Measurements from ENCODE around the gene SCAP. TPM values are rescaled to one million over a fixed set of nuclear protein-coding genes. Genes with fewer than 3 reads are reported as not detected.

The SCAP gene
- total RNA-seq = 10 to 100 TPM; 57.5 to 60.7 TPM

- H3K4me1 Mint-ChIP-seq (ENCODE audit: low read depth) = peaks cover 31% of the 10 kb centered on the region
- ATAC-seq = peak; percentile 93
- H3K27me3 Mint-ChIP-seq (ENCODE audit: low read depth) = no peaks in the 10 kb centered on the region
- CTCF ChIA-PET = interaction anchor here (0.7 to 4.8 kb wide), 13 partner anchors 9 to 325 kb away, joined by 3 to 100 read pairs (median 4); partner anchors contain the start of genes ELP6 and PTPN23
- no peaks in the 10 kb centered on the region for H3K9me3 Mint-ChIP-seq (ENCODE audit: insufficient read depth)
- H3K4me3 Mint-ChIP-seq = peak within 1 kb of the TSS; percentile 93
- peaks cover 4% of the 10 kb centered on the region for H3K36me3 Mint-ChIP-seq (ENCODE audit: low read depth)
- POLR2A ChIA-PET = interaction anchor here (0.7 to 1.5 kb wide), 9 partner anchors 35 to 306 kb away, joined by 3 to 10 read pairs (median 3); partner anchors contain the start of genes ELP6, PTPN23 and SMARCC1
- peak; percentile 96 for DNase-seq
- peak within 1 kb of the TSS; percentile 87 for H3K27ac Mint-ChIP-seq
These were observed at the start of gene SCAP for GRCh38 chr3:47475570-47476329. SCAP (minus strand) TSS chr3:47475941; CDS start chr3:47442993, 32,948 bp downstream.

GRCh38 chr3:47523310-47524073 lies 47.8 kb upstream of the SCAP start:
- ChIA-PET POLR2A (interaction anchor here (1.2 to 2.0 kb wide), 2 partner anchors 10 to 265 kb away, joined by 3 to 7 read pairs; partner anchors contain the start of gene ELP6), CTCF (interaction anchor here (1.0 to 3.6 kb wide), 8 partner anchors 7 to 301 kb away, joined by 3 to 42 read pairs (median 8); no protein-coding TSS in a partner anchor)
- Mint-ChIP-seq H3K4me3 (no peak overlapping the region), H3K9me3 (ENCODE audit: insufficient read depth) (peaks cover 5% of the 10 kb centered on the region), H3K4me1 (ENCODE audit: low read depth) (peaks cover 14% of the 10 kb centered on the region), H3K27me3 (ENCODE audit: low read depth) (no peaks in the 10 kb centered on the region), H3K36me3 (ENCODE audit: low read depth) (no peaks in the 10 kb centered on the region), H3K27ac (no peak overlapping the region)
- ATAC-seq (no peak), DNase-seq (no peak)

- Mint-ChIP-seq H3K27me3 (ENCODE audit: low read depth) (no peaks in the 10 kb centered on the region), H3K27ac (peak overlapping the region; percentile 14), H3K4me3 (no peak overlapping the region), H3K4me1 (ENCODE audit: low read depth) (peaks cover 14% of the 10 kb centered on the region), H3K9me3 (ENCODE audit: insufficient read depth) (no peaks in the 10 kb centered on the region), H3K36me3 (ENCODE audit: low read depth) (no peaks in the 10 kb centered on the region)
- DNase-seq (peak; percentile 88), ATAC-seq (peak; percentile 93)
- ChIA-PET POLR2A (interaction anchor here (0.5 to 2.0 kb wide), 7 partner anchors 9 to 340 kb away, joined by 3 to 8 read pairs (median 3); partner anchors contain the start of gene ELP6), CTCF (interaction anchor here (0.6 to 3.6 kb wide), 32 partner anchors 9 to 731 kb away, joined by 3 to 42 read pairs (median 3); partner anchors contain the start of gene ELP6)
These were observed 46.6 kb upstream of the SCAP start for GRCh38 chr3:47522082-47522987.

- peaks cover 2% of the 10 kb centered on the region for H3K27me3 Mint-ChIP-seq (ENCODE audit: low read depth)
- H3K27ac Mint-ChIP-seq = no peak overlapping the region
- no peaks in the 10 kb centered on the region for H3K9me3 Mint-ChIP-seq (ENCODE audit: insufficient read depth)
- POLR2A ChIA-PET = interaction anchor here (0.8 kb wide), 1 partner anchor 8 kb away, joined by 4 read pairs; no protein-coding TSS in a partner anchor
- no peaks in the 10 kb centered on the region for H3K36me3 Mint-ChIP-seq (ENCODE audit: low read depth)
- H3K4me1 Mint-ChIP-seq (ENCODE audit: low read depth) = peaks cover 11% of the 10 kb centered on the region
- CTCF ChIA-PET = interaction anchor here (0.8 to 3.6 kb wide), 7 partner anchors 11 to 317 kb away, joined by 3 to 16 read pairs (median 6); no protein-coding TSS in a partner anchor
- DNase-seq = no peak
- H3K4me3 Mint-ChIP-seq = no peak overlapping the region
- no peak for ATAC-seq
These were observed 45.0 kb upstream of the SCAP start for GRCh38 chr3:47520756-47521155.

GRCh38 chr3:47517937-47518336 lies 42.2 kb upstream of the SCAP start:
- H3K4me1 Mint-ChIP-seq (ENCODE audit: low read depth) = peaks cover 19% of the 10 kb centered on the region
- H3K9me3 Mint-ChIP-seq (ENCODE audit: insufficient read depth) = no peaks in the 10 kb centered on the region
- H3K36me3 Mint-ChIP-seq (ENCODE audit: low read depth) = peaks cover 2% of the 10 kb centered on the region
- peaks cover 6% of the 10 kb centered on the region for H3K27me3 Mint-ChIP-seq (ENCODE audit: low read depth)
- no peak overlapping the region for H3K27ac Mint-ChIP-seq
- H3K4me3 Mint-ChIP-seq = no peak overlapping the region
- ATAC-seq = no peak
- POLR2A ChIA-PET = interaction anchor here (0.6 kb wide), 1 partner anchor 51 kb away, joined by 3 read pairs; no protein-coding TSS in a partner anchor
- no peak for DNase-seq
- CTCF ChIA-PET = interaction anchor here (0.6 to 1.0 kb wide), 3 partner anchors 16 to 272 kb away, joined by 3 to 4 read pairs (median 4); no protein-coding TSS in a partner anchor

- H3K4me3 Mint-ChIP-seq = no peak overlapping the region
- no peaks in the 10 kb centered on the region for H3K9me3 Mint-ChIP-seq (ENCODE audit: insufficient read depth)
- no peak overlapping the region for H3K27ac Mint-ChIP-seq
- ChIA-PET CTCF (interaction anchor here (4.7 kb wide), 1 partner anchor 94 kb away, joined by 26 read pairs; no protein-coding TSS in a partner anchor), POLR2A (no interaction called here)
- peaks cover 17% of the 10 kb centered on the region for H3K36me3 Mint-ChIP-seq (ENCODE audit: low read depth)
- H3K27me3 Mint-ChIP-seq (ENCODE audit: low read depth) = peaks cover 6% of the 10 kb centered on the region
- peaks cover 19% of the 10 kb centered on the region for H3K4me1 Mint-ChIP-seq (ENCODE audit: low read depth)
- no peak for ATAC-seq
- DNase-seq = no peak
These were observed 40.2 kb upstream of the SCAP start for GRCh38 chr3:47515864-47516319.

- ChIA-PET CTCF (interaction anchor here (4.7 kb wide), 1 partner anchor 93 kb away, joined by 26 read pairs; no protein-coding TSS in a partner anchor), POLR2A (no interaction called here)
- Mint-ChIP-seq H3K4me3 (peak overlapping the region; percentile 49), H3K27me3 (ENCODE audit: low read depth) (peaks cover 6% of the 10 kb centered on the region), H3K36me3 (ENCODE audit: low read depth) (peaks cover 21% of the 10 kb centered on the region), H3K4me1 (ENCODE audit: low read depth) (peaks cover 19% of the 10 kb centered on the region), H3K27ac (no peak overlapping the region), H3K9me3 (ENCODE audit: insufficient read depth) (no peaks in the 10 kb centered on the region)
- DNase-seq (no peak), ATAC-seq (no peak)
These were observed 39.4 kb upstream of the SCAP start for GRCh38 chr3:47515100-47515499.

GRCh38 chr3:47513125-47513929 lies 37.6 kb upstream of the SCAP start, which contains the start of gene ELP6:
ELP6 (minus strand) TSS chr3:47513712; CDS start chr3:47513590, 122 bp downstream.
- Mint-ChIP-seq H3K9me3 (ENCODE audit: insufficient read depth) (no peaks in the 10 kb centered on the region), H3K4me3 (peak within 1 kb of the TSS; percentile 99), H3K27ac (peak within 1 kb of the TSS; percentile 99), H3K4me1 (ENCODE audit: low read depth) (peaks cover 19% of the 10 kb centered on the region), H3K27me3 (ENCODE audit: low read depth) (peaks cover 6% of the 10 kb centered on the region), H3K36me3 (ENCODE audit: low read depth) (peaks cover 32% of the 10 kb centered on the region)
- ATAC-seq (peak; percentile 94), DNase-seq (peak; percentile 98)
- ChIA-PET CTCF (interaction anchor here (0.7 to 4.7 kb wide), 7 partner anchors 9 to 288 kb away, joined by 3 to 26 read pairs (median 3); no protein-coding TSS in a partner anchor), POLR2A (interaction anchor here (0.5 to 1.5 kb wide), 12 partner anchors 8 to 1708 kb away, joined by 3 to 7 read pairs (median 4); partner anchors contain the start of genes PTPN23 and SCAP)

GRCh38 chr3:47512416-47513124 lies 36.8 kb upstream of the SCAP start:
- Mint-ChIP-seq H3K27me3 (ENCODE audit: low read depth) (peaks cover 6% of the 10 kb centered on the region), H3K4me3 (peak overlapping the region; percentile 99), H3K9me3 (ENCODE audit: insufficient read depth) (no peaks in the 10 kb centered on the region), H3K27ac (peak overlapping the region; percentile 99), H3K36me3 (ENCODE audit: low read depth) (peaks cover 38% of the 10 kb centered on the region), H3K4me1 (ENCODE audit: low read depth) (peaks cover 19% of the 10 kb centered on the region)
- ChIA-PET CTCF (interaction anchor here (0.7 to 4.7 kb wide), 5 partner anchors 9 to 289 kb away, joined by 3 to 26 read pairs (median 3); no protein-coding TSS in a partner anchor), POLR2A (interaction anchor here (0.5 to 1.5 kb wide), 11 partner anchors 8 to 1709 kb away, joined by 3 to 7 read pairs (median 4); partner anchors contain the start of genes PRKAR2A, PTPN23 and SCAP)
- peak; percentile 38 for DNase-seq
- ATAC-seq = peak; percentile 7
